GM19023 (cell line): ENCODE results near the gene ZFR.

Experiments used
- ATAC-seq: cut with Tn5 transposase; IDR thresholded peaks from one replicate; pipeline ENCODE4 v1.9.1; 2021; ENCODE audit warnings: mild to moderate bottlenecking, moderate library complexity; ENCODE audit not compliant: unreplicated experiment

The ZFR gene

DNA sequence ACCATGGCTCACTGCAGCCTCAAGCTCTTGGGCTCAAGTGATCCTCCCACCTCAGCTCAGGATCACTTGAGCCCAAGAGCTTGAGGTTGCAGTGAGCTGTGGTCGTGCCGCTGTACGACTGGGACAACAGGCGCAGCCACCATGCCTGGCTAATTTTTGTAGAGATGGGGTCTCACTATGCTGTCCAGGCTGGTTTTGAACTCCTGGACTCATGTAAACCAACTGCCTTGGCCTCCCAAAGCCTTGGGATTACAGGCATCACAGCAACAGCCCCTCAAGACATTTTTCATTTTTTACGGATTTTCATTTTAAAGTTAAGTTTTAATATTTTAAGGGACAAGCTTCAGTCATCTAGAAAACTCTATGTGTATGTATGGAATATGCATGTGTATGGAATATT, 78.9 kb downstream of the ZFR start:
- ATAC-seq: no peak

DNA sequence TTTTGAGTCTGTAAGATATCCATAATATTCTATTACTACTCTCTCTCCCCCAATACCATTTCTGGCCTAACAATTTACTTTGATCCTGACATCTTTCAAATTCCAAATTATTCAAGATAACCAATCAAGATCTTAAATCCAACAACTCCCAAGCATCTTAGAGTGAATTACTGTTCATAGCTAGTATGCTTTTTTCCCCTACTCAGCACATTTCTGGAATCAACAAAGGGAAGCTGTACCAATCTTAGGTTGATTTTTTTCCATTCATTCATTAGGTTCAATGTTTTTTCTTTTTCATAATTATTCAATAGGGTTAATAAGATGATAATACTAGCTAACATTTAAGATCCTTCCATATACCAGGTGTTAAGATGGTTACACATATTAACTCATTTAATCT, 81.5 kb downstream of the ZFR start:
- no peak for ATAC-seq

DNA sequence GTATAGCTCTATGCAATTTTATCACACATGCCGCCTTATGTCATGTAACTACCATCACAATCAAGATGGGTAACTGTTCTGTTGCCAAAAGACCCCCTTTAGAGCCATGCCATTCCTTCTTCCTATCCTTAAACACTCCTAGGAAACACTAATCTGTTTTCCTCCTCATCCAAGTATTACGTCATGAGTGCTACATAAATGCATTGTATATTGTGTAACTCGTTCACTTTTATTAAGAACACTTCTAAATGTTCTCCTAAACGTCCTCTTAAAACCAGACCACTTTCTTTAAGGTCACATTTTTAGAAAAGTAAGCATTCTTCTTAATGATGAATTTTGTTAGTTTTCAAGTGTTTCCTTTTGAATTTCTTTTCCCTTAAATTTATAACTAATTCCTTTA, 82.0 kb downstream of the ZFR start:
- ATAC-seq: no peak

DNA sequence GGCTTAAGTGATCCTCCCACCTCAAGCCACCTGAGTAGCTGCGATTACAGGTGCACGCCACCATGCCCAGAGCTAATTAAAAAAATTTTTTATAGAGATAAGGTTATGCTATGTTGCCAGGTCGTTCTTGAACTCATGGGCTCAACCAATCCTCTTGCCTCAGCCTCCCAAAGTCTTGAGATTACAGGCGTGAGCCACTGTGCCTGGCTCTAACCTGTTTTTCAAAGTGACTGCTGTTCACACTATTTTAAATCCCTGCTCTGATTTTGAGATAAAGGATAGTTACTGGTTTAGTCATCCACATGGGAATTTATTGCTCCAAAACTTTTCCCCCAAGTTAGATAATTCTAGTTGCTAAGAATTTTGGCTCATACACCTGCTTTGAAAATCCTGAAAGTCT, 83.6 kb downstream of the ZFR start:
- ATAC-seq: no peak

DNA sequence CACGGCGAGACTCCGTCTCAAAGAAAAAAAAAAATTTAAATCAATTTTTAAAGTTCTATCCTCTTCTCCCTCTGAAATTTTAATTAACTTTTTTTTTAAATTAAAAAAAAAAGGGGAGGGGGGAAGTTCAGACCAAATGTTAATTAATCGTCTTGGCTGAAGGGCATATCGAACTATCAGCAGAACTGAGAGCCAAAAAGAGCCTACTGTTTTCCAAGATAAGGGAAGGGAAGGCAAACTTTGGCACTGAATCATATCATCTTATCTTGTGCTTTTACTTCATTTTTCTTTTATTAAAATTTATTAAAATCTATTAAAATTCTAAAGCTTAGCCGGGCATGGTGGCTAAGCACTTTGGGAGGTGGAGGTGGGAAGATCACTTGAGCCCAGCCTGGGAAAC, 85.9 kb downstream of the ZFR start:
- no peak for ATAC-seq

DNA sequence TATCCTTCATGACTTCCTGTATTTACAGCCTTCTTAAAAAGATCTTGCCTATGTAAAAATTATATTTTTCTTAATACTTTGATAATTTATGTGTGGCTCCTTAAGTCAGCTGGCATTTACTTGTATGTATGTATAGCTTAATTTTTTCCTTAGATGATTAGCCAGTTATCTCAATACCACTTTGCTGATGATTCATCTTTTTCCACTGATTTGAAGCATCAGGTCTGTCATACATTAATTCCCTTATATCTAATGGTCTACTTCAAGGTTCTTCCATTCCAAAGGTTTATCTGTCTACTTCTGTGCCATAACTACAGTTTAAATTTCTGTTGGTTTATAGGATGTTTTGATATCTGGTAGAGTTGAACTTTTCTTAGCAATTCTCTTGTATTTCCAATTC, 86.9 kb downstream of the ZFR start:
- no peak for ATAC-seq

DNA sequence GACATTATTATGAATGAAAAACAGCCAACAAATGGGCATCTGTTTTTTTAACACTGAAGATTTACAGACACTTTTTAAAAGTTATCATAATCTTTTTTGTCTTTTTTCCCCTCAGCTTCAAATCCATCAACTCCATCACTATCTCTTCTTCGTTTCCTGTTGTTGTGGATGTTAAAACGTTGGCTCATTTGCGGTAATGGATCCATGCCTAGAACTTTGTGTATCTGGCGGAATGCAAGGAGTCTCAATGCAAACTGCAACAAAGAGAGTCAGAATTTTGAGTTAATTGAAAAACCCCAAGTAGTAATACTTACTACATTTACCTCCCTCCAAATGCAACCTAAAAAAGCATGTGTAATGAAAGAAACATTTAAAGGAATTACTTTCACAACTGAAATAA, 88.9 kb downstream of the ZFR start:
- ATAC-seq: no peak

DNA sequence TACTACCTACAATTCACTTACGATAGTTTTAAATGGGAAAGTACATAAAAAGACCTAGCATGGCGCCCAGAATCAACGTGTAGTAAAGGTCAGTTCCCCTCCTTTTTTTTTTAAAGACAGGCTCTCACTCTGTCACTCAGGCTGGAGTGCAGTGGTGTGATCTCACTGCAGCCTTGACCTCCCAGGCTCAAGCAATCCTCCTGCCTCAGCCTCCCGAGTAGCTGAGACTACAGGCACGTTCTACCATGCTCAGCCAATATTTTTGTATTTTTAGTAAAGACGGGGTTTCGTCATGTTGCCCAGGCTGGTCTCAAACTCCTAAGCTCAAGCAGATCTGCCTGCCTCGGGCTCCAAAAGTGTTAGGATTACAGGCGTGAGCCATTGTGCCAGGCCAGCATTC, 91.1 kb downstream of the ZFR start:
- no peak for ATAC-seq

DNA sequence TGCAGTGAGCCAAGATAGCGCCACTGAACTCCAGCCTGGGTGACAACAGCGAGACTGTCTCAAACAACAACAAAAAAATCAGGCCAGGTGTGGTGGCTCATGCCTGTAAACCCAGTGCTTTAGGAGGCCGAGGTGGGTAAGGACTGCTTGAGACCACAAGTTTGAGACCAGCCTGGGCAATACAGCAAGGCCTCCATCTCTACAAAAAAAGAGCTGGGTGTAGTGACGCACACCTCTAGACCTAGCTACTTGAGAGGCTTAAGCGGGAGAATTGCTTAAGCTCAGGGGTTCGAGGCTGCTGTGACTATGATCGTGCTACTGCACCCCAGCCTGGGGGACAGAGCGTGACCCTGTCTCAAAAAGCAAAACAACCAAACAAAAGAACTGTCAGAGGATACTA, 91.9 kb downstream of the ZFR start:
- no peak for ATAC-seq

DNA sequence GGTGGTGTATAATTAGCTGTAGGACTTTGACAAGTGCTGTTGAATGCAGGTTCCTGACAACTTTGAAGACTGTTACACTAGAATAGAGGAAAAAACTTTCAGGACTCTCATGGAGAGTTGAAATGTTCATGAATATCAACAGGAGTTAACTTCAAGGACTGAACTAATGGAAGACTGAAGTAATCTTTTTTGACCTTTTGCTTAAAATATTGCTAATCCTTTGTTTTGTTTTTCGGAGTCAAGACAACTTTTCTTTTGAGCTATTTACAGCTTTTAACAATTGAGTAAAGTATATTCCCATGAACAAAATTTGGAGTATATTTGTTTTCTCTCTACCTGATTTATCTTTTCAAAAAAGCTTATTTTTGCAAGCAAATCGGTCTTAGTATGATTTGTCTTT, 97.7 kb downstream of the ZFR start:
- no peak for ATAC-seq

DNA sequence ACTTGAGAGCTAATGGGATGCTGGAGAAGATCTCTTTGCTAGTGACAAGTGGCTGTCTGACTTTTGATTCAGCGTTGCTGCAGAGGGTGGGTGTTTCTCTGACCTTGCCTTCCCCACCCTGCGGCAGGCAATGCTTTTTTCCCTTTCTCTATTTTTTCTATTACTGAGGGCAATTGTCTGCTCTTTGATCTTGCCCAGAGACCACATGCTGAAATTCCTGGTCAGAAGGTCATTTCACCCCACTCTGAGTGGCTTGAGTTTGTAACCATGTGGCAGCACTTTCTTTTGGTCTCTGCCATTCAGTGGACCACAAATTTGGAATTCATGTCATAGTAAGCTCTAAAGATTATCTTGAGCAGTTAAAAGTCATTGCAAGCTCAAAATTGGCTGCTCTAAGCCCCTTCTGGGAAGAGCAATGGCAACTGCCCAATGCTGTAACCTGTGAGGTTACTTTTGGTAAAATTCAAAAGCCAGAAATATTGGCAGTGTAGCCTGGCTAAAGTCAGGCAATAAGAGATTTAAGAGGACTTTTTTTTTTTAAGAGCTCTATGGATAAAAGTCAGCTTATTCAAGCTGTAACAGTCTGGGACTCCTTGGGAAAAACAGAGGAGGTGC, 101.4 kb downstream of the ZFR start:
- ATAC-seq: no peak

DNA sequence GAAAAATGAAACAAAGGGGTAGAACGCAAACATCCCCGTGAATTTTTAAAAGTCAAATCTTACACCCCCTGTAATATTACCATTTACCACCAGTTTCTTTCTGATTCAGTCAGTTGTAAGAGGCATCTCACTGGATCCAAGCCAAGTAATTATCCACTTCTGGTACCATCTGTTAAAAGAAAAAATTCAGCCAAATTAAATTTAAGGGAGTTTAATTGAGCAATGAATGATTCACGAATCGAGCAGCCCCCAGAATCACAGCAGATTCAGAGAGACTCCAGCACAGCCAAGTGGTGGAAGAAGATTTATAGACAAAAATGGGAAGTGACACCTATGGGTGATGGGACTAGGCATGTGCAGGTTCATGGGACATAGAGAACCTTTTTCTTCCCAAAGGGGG, 101.9 kb downstream of the ZFR start:
- no peak for ATAC-seq

DNA sequence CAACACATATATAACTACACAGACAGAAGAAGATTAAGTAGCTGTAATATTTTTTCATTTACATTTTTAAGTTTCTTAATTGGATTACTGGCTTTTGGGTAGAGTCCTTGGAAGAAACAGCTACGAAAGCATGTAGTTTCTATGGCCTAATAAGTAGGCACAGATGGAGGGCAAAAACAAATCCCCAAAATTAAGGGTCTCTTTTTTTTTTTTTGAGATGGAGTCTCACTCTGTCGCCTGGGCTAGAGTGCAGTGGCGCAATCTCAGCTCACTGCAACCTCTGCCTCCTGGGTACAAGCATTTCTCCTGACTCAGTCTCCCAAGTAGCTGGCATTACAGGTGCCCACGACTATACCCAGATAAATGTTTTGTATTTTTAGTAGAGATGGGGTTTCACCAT, 104.7 kb downstream of the ZFR start:
- ATAC-seq: no peak

DNA sequence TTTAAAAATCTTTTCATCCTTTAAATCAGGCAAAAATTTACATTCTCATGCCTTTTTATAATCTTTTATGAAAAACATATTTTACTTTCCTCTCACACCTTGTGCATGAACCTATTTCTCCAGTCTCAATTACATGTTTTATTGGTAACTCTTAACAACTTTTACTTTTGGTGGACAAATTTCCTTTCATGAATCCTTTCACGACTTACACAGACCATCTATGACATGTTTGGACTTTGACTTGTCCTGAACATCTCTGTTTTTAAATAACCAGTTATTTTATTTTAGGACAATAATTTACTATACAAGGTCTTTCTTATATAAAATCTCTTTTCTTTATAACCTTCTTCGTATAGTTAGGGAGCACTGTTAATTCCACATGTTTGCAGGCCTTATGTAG, 105.3 kb downstream of the ZFR start:
- ATAC-seq: no peak

DNA sequence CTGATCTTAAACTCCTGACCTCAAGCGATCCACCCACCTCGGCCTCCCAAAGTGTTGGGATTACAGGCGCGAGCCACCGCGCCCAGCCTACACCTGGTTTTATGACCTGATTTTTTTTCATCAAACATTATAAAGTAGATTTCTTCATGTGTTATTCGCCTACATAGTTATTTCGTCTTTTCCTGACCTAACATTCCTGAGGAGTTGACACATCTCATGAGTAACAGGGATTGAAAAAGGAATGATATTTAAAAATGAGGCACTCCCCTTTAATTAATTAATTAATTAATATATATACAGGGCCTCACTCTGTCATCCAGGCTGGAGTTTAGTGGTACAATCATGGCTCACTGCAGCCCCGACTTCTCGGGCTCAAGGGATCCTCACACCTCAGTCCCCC, 111.6 kb downstream of the ZFR start:
- ATAC-seq: no peak

DNA sequence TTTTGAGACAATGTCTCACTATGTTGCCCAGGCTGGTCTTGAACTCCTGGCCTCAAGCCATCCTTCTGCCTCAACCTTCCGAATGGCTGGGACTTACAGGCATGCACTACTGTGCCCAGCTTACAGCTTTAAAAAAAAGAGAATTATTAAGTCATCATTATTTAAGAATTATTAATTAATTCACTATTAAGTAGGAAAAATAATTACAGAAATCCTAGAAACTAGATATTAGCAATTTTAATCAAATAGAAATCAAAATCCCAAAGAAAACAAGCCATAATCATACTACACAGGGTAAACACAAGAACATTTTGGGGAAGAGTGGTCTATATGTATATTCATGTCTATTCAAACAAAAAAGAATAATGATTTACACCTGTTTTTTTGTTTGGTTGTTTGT, 112.2 kb downstream of the ZFR start:
- ATAC-seq: no peak

DNA sequence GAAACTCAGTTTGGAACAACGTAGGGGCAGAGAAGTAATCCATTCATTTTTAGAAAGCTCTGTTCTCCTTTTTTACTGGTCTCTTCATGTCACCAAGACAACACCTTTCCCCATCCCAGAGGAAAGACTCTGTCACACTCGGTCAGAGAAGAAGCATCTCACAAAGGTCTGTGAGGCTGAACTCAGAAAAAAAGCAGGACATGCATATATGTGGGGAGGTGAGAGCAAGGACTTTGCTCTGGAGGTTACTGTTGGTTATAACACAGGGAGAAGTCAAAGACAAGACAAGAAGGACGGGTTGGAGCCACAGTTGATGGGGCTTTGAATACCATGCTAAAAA, 112.6 kb downstream of the ZFR start:
- ATAC-seq: no peak

DNA sequence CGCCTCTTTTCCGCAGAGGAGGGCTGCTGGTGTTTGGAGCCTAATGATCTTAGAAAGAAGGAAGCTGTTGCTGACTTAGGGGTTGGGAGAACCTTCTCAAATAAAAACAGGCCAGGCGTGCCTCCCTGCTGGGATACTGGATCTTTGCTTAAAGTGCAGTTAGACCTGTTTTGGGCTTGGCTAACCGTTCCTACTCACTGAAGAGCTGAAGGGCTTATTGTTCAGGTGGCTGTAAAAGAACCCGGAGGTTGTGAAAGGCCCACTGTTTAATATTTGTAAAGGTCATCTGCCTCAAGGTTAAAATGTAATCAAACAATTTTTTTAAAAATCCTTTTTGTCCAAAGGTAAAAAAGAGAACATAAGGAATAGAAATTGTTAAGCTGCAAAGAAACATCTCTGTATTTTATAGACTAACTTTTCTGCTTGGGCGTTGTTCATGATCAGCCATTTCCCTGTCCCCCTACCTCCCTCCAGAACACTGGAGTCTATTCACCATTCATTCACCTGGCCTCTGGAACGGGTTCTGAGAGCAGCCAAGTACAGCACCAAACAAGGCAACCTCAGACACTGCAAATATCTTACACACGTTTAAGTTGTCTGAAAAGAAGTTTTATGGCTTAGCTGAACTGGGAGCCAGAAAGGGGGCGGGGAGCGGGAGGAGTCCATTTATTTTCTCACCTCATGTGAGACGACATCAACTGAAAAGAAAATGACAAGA, 113.2 kb downstream of the ZFR start:
- no peak for ATAC-seq

DNA sequence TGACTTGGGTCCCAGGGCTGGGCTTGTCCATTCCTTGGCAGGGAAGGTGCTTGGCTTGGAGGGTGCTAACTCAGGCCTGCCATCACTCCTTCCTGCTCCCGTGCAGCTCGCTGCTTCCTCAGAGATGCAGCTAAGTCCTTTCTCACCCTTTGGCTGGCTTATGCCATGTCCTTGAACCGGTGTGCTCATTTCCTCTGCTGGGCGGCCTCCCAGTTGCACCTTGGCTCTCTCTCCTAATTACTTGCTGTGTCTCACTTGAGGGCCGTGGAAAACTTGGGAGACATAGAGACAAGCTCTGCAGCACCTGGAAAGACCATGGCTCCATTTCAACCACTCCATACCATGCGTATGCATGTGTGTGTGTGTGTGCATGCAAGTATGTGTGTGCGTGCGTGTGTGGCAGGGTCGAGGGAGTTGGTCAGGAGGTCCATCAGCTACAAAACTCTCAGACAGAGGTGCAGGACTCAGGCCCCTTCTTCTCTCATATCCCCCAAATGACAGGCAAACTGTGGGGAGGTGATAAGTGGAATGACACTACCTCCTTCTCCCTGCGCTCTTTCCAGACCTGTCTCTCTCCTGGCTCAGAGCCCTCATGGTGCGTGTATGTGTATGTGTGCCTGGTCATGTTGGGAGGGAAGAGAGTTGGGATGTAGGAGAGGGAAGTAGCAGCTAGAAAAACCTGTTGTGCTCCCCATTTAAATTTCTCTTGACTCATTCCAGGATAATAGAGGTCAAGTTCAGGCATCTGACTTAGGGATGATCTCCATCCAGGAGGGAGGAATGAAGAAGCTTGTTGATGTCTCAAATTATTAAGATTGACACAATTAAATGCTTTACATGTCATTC, 114.2 kb downstream of the ZFR start:
- ATAC-seq: no peak

DNA sequence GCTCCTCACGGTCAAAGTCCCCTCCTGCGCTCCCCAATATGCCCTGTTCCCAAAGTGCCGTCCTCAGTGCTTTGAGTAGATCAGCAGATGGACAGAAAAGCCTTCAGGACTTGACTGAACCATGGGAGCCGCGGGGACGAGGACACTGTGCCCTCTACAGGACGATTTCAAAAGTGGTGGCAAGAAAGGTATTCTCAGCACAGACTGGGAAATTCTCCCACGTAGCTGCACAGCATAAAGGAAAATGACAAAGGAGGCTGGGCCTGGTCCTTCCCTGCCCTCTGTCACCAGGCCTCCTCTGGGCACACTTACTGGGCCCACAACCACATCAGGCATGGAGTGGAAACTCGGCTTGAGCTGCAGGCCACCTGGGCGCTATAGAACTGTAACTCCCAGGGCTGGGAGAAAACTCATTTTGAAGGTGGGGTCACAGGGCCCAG, 115.1 kb downstream of the ZFR start:
- peak; percentile 85 for ATAC-seq

DNA sequence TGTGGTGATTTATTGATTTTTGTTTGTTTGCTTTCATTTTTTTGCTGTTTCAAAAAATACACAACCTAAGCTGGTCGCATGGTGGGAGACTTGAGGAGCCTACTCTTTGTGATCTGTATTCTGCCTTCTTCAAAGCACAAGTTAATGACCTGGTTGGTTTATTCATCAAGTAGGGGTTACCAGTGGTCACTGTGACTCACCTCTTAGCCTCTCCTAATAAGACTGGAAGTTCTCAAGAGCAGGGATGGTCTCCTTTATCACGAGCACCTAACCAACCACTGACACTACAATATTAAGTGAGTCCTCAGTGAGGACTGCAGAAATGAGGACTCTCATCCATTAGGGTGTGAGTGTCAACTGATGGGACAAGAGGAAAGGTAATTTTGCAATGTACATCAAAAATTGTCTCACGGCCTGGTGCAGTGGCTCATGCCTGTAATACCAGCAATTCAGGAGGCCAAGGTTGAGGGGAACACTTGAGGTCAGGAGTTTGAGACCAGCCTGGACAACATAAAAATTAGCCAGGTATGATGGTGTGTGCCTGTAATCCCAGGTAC, 118.2 kb downstream of the ZFR start:
- ATAC-seq: no peak

DNA sequence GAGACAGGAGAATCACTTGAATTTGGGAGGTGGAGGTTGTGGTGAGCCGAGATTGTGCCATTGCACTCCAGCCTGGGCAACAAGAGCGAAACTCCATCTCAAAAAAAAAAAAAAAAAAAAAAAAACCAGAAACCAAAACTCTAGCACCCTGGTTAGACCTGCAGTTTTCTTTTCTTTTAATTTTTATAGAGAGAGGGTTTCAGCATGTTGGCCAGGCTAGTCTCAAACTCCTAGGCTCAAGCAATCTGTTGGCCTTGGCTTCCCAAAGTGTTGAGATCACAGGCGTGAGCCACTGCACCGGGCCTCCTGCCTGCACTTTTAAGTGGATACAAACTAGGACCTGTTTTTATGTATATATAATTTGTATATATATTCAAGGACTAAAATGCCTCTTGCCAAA, 118.9 kb downstream of the ZFR start:
- no peak for ATAC-seq
